ENCODE results near the gene HLA-DQB2.

HLA-DQB2 gene

GRCh38 chr6:32764048-32764447 lies 716 bp upstream of the HLA-DQB2 start:
- Histone ChIP-seq H3K4me2 (ENCODE audit: low read depth, low read length) (no peak overlapping the region), H3K79me2 (ENCODE audit: low read length) (no peaks in the 10 kb centered on the region), H3K27me3 (replicated peaks; ENCODE audit: insufficient read depth, low read length) (no peaks in the 10 kb centered on the region), H4K20me1 (ENCODE audit: insufficient read depth, low read length) (no peaks in the 10 kb centered on the region), H3K36me3 (replicated peaks; ENCODE audit: insufficient read depth, low read length) (no peaks in the 10 kb centered on the region), H3K9me2 (replicated peaks; ENCODE audit: insufficient read depth, low read length) (no peaks in the 10 kb centered on the region), H3K27ac (ENCODE audit: low read length) (no peak overlapping the region), H3F3A (ENCODE audit: insufficient read depth, low read length) (no peaks in the 10 kb centered on the region), H3K9me3 (replicated peaks; ENCODE audit: insufficient read depth, low read length) (no peaks in the 10 kb centered on the region), H3K9ac (ENCODE audit: low read length) (no peak overlapping the region), H2AFZ (ENCODE audit: low read length) (no peak overlapping the region), H3K4me3 (ENCODE audit: low read length) (no peak overlapping the region), H3K4me1 (ENCODE audit: low read length) (no peaks in the 10 kb centered on the region)
- no peak for DNase-seq
- TF ChIP-seq CTCF (IDR thresholded peaks at IDR 0.05; ENCODE audit: low read length) (no peak), EZH2 (optimal IDR thresholded peaks at IDR 0.05; ENCODE audit: low read depth, low read length) (no peak), EZH2phosphoT487 (IDR thresholded peaks at IDR 0.05; ENCODE audit: low read length) (no peak)

GRCh38 chr6:32761548-32761947 lies 1.8 kb downstream of the HLA-DQB2 start:
- H2AFZ ChIP-seq (ENCODE audit: low read length) = no peak overlapping the region
- H3K4me3 ChIP-seq (ENCODE audit: low read length) = no peak overlapping the region
- no peaks in the 10 kb centered on the region for H3F3A ChIP-seq (ENCODE audit: insufficient read depth, low read length)
- no peak overlapping the region for H3K27ac ChIP-seq (ENCODE audit: low read length)
- H4K20me1 ChIP-seq (ENCODE audit: insufficient read depth, low read length) = no peaks in the 10 kb centered on the region
- H3K9me3 ChIP-seq (replicated peaks; ENCODE audit: insufficient read depth, low read length) = no peaks in the 10 kb centered on the region
- no peaks in the 10 kb centered on the region for H3K9me2 ChIP-seq (replicated peaks; ENCODE audit: insufficient read depth, low read length)
- TF ChIP-seq EZH2 (optimal IDR thresholded peaks at IDR 0.05; ENCODE audit: low read depth, low read length) (no peak), CTCF (IDR thresholded peaks at IDR 0.05; ENCODE audit: low read length) (no peak), EZH2phosphoT487 (IDR thresholded peaks at IDR 0.05; ENCODE audit: low read length) (no peak)
- no peak overlapping the region for H3K9ac ChIP-seq (ENCODE audit: low read length)
- no peaks in the 10 kb centered on the region for H3K36me3 ChIP-seq (replicated peaks; ENCODE audit: insufficient read depth, low read length)
- DNase-seq = no peak
- H3K4me1 ChIP-seq (ENCODE audit: low read length) = no peaks in the 10 kb centered on the region
- H3K4me2 ChIP-seq (ENCODE audit: low read depth, low read length) = no peak overlapping the region
- no peaks in the 10 kb centered on the region for H3K79me2 ChIP-seq (ENCODE audit: low read length)
- no peaks in the 10 kb centered on the region for H3K27me3 ChIP-seq (replicated peaks; ENCODE audit: insufficient read depth, low read length)

- no peaks in the 10 kb centered on the region for H3K9me3 ChIP-seq (replicated peaks; ENCODE audit: insufficient read depth, low read length)
- no peaks in the 10 kb centered on the region for H3K79me2 ChIP-seq (ENCODE audit: low read length)
- no peaks in the 10 kb centered on the region for H3K9me2 ChIP-seq (replicated peaks; ENCODE audit: insufficient read depth, low read length)
- no peak overlapping the region for H2AFZ ChIP-seq (ENCODE audit: low read length)
- no peak overlapping the region for H3K9ac ChIP-seq (ENCODE audit: low read length)
- no peak overlapping the region for H3K27ac ChIP-seq (ENCODE audit: low read length)
- H3K4me1 ChIP-seq (ENCODE audit: low read length) = no peaks in the 10 kb centered on the region
- DNase-seq = no peak
- H3K27me3 ChIP-seq (replicated peaks; ENCODE audit: insufficient read depth, low read length) = no peaks in the 10 kb centered on the region
- no peak overlapping the region for H3K4me2 ChIP-seq (ENCODE audit: low read depth, low read length)
- TF ChIP-seq CTCF (IDR thresholded peaks at IDR 0.05; ENCODE audit: low read length) (no peak), EZH2phosphoT487 (IDR thresholded peaks at IDR 0.05; ENCODE audit: low read length) (no peak), EZH2 (optimal IDR thresholded peaks at IDR 0.05; ENCODE audit: low read depth, low read length) (no peak)
- no peak overlapping the region for H3K4me3 ChIP-seq (ENCODE audit: low read length)
- no peaks in the 10 kb centered on the region for H4K20me1 ChIP-seq (ENCODE audit: insufficient read depth, low read length)
- no peaks in the 10 kb centered on the region for H3K36me3 ChIP-seq (replicated peaks; ENCODE audit: insufficient read depth, low read length)
- no peaks in the 10 kb centered on the region for H3F3A ChIP-seq (ENCODE audit: insufficient read depth, low read length)
Measured at GRCh38 chr6:32761072-32761471, 2.3 kb downstream of the HLA-DQB2 start.
